VCaP (cell line): Measurements from ENCODE around the gene GSTA3.
"Not testable (repeated sequence)": the region's sequence is repeated elsewhere in the genome, so short reads cannot be mapped to it uniquely, and the experiment has no call there.

Source experiments
- H3K27ac ChIP-seq: fragments of 450-650 bp; 2 replicates; pipeline ENCODE4 v1.5.1; 2017
- TF ChIP-seq, protein P1 (sequence below): fragments of 450-650 bp; conservative IDR thresholded peaks from 2 replicates; pipeline ENCODE4 v1.5.1; 2017; ENCODE audit warnings: mild to moderate bottlenecking, moderate library complexity

GSTA3 gene

DNA sequence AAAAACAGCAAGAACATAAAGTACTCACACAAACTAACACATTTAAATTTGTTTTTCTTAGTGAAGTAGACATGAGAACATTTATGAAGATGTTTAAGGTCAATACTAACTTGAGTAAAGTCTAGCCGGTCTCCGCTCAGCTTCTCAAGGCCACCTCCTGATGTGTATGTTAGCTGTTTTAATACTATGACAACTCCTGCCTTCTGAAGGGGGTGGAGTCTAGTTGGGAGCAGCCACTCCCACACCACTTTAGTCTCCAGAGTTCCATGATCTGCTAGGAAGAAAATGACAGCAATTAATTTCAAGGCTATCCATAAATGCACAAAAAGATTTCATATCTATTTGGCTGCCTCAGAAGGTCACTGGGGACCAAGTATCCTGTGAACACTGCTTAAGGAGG, at the start of gene GSTA3:
Gene GSTA3 (minus strand): TSS at position 168 of the 400 bp plus-strand sequence. CDS start 3,864 bp downstream, outside the sequence.
- TF ChIP-seq, protein P1, sequence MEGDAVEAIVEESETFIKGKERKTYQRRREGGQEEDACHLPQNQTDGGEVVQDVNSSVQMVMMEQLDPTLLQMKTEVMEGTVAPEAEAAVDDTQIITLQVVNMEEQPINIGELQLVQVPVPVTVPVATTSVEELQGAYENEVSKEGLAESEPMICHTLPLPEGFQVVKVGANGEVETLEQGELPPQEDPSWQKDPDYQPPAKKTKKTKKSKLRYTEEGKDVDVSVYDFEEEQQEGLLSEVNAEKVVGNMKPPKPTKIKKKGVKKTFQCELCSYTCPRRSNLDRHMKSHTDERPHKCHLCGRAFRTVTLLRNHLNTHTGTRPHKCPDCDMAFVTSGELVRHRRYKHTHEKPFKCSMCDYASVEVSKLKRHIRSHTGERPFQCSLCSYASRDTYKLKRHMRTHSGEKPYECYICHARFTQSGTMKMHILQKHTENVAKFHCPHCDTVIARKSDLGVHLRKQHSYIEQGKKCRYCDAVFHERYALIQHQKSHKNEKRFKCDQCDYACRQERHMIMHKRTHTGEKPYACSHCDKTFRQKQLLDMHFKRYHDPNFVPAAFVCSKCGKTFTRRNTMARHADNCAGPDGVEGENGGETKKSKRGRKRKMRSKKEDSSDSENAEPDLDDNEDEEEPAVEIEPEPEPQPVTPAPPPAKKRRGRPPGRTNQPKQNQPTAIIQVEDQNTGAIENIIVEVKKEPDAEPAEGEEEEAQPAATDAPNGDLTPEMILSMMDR = no peak
- no peak within 1 kb of the TSS for H3K27ac ChIP-seq

DNA sequence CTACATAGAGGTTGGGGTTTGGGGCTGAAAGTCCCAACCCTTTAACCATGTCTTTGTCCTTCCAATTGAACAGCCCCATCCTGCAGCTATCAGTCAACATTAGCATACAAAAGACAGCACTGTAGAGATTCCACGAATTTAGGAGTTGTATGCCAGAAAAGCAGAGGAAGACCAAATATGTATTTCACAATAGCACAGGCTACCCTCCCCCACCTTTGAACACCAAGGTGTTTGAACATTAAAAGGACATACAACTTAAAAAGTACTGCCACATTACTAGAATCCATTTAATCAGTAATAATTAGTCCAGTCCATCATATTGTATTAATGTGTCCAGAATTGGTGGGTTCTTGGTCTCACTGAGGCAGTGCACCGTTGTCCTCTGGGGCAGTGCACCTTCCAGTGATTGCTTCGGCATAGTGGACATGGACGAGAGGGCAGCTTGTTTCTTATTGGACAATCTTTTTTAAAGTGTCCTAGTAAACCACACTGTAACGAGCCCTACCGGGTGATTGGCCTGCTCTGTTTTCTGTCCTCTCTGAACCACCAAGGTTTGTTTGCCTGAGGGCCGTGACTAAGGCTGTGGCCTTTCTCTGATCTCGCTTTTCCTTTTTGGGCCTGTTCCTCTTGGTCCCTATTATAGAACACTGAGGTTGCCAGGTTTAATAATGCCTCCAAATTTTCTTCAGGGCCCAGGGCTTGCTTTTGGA, 49.2 kb upstream of the GSTA3 start:
- TF ChIP-seq, protein P1 = no peak

DNA sequence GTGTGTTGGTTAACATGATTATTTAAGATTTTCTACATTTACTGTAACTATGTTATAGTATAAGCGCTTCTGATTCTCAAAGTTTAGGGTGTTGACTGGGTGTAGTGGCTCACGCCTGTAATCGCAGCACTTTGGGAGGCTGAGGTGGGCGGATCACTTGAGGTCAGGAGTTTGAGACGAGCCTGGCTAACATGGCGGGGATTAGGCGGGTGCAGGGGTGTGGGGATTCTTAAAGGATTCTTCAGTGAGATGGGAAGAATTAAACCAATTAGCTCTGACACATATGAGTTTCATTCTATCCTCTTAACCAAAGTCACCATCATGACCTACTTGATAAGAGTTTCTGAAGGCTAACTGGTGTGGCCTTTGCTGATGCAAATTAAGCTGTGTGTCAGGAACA, 46.4 kb upstream of the GSTA3 start:
- no peak overlapping the region for H3K27ac ChIP-seq
- TF ChIP-seq, protein P1 = no peak

More for the DNA sequence above, 49.2 kb upstream of the GSTA3 start:
- no peak overlapping the region for H3K27ac ChIP-seq

DNA sequence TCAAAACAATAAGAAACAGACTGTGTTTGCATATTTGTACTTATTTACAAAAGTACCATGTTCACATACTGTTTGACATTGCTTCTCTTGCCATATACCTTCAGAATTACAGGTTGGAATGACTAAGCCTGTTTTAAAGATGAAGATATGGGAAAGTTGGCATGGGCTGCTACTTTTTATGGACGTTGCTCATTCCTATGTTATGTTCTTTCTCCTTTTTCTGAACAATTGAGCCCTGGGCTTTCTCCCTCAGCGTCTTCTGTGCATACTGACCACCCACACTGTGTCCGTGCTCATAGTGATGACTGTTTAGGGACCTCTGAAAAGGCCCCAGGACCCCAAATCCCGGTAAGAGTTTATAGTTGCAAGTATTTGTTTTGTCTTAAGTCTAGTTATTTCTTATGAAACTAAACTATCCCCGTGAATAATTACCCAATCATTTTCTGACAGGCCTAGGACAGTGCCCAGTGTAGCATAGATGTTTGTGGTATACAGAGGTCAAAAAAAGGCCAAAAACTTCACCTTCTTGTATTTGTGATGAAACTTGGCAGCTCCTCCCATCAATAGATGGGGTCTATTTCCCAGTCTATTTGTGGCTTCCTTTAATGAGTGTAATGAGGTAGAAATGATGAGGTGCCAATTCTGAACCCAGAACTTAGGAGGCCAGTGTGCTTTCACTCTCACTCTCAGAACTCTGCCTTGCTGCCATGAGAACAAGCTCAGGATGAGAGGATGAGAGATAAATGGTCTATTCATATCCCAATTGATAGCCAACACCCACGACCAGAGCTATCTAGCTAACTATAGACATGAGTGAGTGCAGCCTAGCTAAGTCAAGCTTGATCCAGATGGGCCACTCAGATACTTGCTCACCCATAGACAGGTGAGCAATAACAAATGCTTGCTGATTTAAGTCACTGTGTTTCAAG, 44.7 kb upstream of the GSTA3 start:
- TF ChIP-seq, protein P1 = no peak
- no peak overlapping the region for H3K27ac ChIP-seq

DNA sequence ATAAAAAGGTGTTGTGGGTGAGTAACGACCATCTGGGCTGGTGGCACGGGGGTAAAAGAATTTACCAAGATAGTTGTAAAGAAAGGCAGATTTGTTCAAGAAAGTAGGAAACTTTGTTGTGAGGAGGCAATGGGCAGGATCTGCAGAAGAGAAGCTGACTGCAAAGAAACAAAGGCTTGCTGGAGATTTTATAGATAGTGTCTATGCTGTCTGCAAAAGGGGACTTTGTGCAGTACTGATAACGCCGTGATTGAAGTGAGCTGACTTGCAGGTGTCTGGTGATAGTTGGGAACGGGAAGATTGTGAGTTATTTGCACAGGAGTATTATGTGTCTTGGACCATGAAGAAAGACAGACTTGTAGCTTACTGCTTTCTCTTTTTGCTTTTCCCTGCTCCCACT, 36.8 kb upstream of the GSTA3 start:
- H3K27ac ChIP-seq = no peak overlapping the region
- TF ChIP-seq, protein P1 = no peak

DNA sequence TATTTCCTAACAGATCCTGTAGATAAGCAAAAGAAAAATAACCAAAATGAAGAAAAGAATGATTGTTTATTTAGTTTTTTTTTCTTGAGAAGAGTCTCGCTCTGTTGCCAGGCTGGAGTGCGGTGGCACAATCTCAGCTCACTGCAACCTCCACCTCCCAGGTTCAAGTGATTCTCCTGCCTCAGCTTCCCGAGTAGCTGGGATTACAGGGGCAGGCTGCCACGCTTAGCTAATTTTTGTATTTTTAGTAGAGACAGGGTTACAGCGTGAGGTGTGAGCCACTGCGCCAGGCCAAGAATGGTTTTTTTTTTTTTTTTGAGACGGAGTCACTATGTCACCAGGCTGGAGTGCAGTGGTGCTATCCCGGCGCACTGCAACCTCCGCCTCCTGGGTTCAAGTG, 33.3 kb upstream of the GSTA3 start:
- not testable (repeated sequence) for H3K27ac ChIP-seq

DNA sequence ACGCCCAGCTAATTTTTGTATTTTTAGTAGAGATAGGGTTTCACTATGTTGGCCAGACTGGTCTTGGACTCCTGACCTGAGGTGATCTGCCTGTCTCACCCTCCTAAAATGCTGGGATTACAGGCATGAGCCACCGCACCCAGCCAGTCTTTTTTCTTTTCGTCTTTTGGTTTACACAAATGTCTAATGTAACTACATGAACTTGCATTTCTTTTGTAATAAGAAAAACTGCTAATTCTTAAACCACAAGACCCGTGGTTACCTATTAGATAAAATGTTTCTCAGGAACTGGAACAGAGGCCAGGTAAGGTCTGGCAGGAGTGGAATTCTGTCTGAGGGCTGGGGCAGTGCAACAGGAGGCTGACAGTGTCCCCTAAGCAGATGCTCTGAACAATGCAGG, 32.7 kb upstream of the GSTA3 start:
- no peak overlapping the region for H3K27ac ChIP-seq
- TF ChIP-seq, protein P1 = no peak
